GM21529 (cell line): ENCODE measurements around the gene SMAP2.
"Not testable (repeated sequence)": the region's sequence is repeated elsewhere in the genome, so short reads cannot be mapped to it uniquely, and the experiment has no call there.

Experiments
- ATAC-seq: cut with Tn5 transposase; IDR thresholded peaks from one replicate; pipeline ENCODE4 v1.9.1; 2021; ENCODE audit not compliant: unreplicated experiment

The SMAP2 gene

GRCh38 chr1:40373323-40374283, at the start of gene SMAP2:
Gene SMAP2, plus strand, starts transcription at chr1:40373727. Its CDS starts 394 bp downstream, at chr1:40374121.
- ATAC-seq, result peak; percentile 84

GRCh38 chr1:40331403-40331802, 42.1 kb upstream of the SMAP2 start:
- ATAC-seq, result not testable (repeated sequence)

GRCh38 chr1:40332695-40333094, 40.8 kb upstream of the SMAP2 start:
- ATAC-seq, result no peak

- no peak for ATAC-seq
These were observed 36.1 kb upstream of the SMAP2 start for GRCh38 chr1:40337443-40337842.

GRCh38 chr1:40338745-40339419, 34.6 kb upstream of the SMAP2 start:
- ATAC-seq, result peak; percentile 65

- no peak for ATAC-seq
These were observed 33.9 kb upstream of the SMAP2 start for GRCh38 chr1:40339420-40340323.

GRCh38 chr1:40341491-40342380, 31.8 kb upstream of the SMAP2 start:
- no peak for ATAC-seq

GRCh38 chr1:40342381-40342717, 31.2 kb upstream of the SMAP2 start:
- not testable (repeated sequence) for ATAC-seq

- ATAC-seq, result no peak
These were observed 28.9 kb upstream of the SMAP2 start for GRCh38 chr1:40344597-40344996.

- ATAC-seq, result no peak
These were observed 23.1 kb upstream of the SMAP2 start for GRCh38 chr1:40350391-40350790.

- ATAC-seq, result no peak
These were observed 22.4 kb upstream of the SMAP2 start for GRCh38 chr1:40351124-40351523.

GRCh38 chr1:40352126-40352525, 21.4 kb upstream of the SMAP2 start:
- no peak for ATAC-seq

GRCh38 chr1:40353082-40353481, 20.4 kb upstream of the SMAP2 start:
- ATAC-seq, result no peak

- ATAC-seq, result no peak
These were observed 15.9 kb upstream of the SMAP2 start for GRCh38 chr1:40357625-40358024.

- no peak for ATAC-seq
These were observed 12.9 kb upstream of the SMAP2 start for GRCh38 chr1:40360631-40361030.

GRCh38 chr1:40361201-40361600, 12.3 kb upstream of the SMAP2 start:
- ATAC-seq, result no peak

GRCh38 chr1:40361637-40362036, 11.9 kb upstream of the SMAP2 start:
- no peak for ATAC-seq

GRCh38 chr1:40362199-40362598, 11.3 kb upstream of the SMAP2 start:
- ATAC-seq, result no peak

GRCh38 chr1:40362699-40363098, 10.8 kb upstream of the SMAP2 start:
- ATAC-seq, result no peak

GRCh38 chr1:40363721-40364120, 9.8 kb upstream of the SMAP2 start:
- ATAC-seq, result peak; percentile 96
